ENCODE data around the gene MLH1. TPM values are rescaled to one million over a fixed set of nuclear protein-coding genes. Genes with fewer than 3 reads are reported as not detected.
"Not testable (repeated sequence)": the region's sequence is repeated elsewhere in the genome, so short reads cannot be mapped to it uniquely, and the experiment has no call there.

The MLH1 gene
- total RNA-seq, result 10 to 100 TPM; 34.6 to 36.1 TPM
- polyA plus RNA-seq, result 10 to 100 TPM; 17.1 to 24.4 (median 24.0) TPM
- total RNA-seq, result 49.0 to 84.3 (median 66.5) reads per million in 6 experiments

GRCh38 chr3:36993326-36994283, at the start of gene MLH1:
MLH1 (plus strand) TSS chr3:36993518; CDS start chr3:36993548, 30 bp downstream.
- DNase-seq, result peak; percentile 88 to 100 (median 99)
- POLR2A ChIA-PET, result interaction anchor here (0.7 to 2.9 kb wide), 14 partner anchors 11 to 1171 kb away, joined by 3 to 35 read pairs (median 4); partner anchors contain the start of genes OXSR1 and TRANK1
- H3K36me3 Mint-ChIP-seq, result peaks cover 12 to 42% (median 33%) of the 10 kb centered on the region in 3 donors
- H3K27me3 Mint-ChIP-seq, result no peaks in the 10 kb centered on the region
- no peak within 1 kb of the TSS for H3K4me3 Mint-ChIP-seq
- H3K9me3 Mint-ChIP-seq, result peaks cover 0 to 8% (median 0%) of the 10 kb centered on the region in 9 donors
- H3K4me1 Mint-ChIP-seq, result peaks cover 12 to 38% (median 25%) of the 10 kb centered on the region in 4 donors
- ATAC-seq, result peak; percentile 87
- no peak within 1 kb of the TSS for H3K27ac Mint-ChIP-seq

GRCh38 chr3:36943601-36944000, 49.7 kb upstream of the MLH1 start:
- Mint-ChIP-seq H3K27me3 (no peaks in the 10 kb centered on the region), H3K4me3 (peak overlapping the region; percentile 77 to 91 (median 82)), H3K27ac (peak overlapping the region in 9 of 10 donors; percentile 17 to 92 (median 85)), H3K36me3 (peaks cover 0 to 7% (median 0%) of the 10 kb centered on the region in 3 donors), H3K9me3 (peaks cover 0 to 22% (median 6%) of the 10 kb centered on the region in 9 donors), H3K4me1 (peaks cover 4 to 25% (median 18%) of the 10 kb centered on the region in 4 donors)
- ATAC-seq, result no peak
- no peak for DNase-seq
- POLR2A ChIA-PET, result interaction anchor here (0.6 to 3.4 kb wide), 11 partner anchors 8 to 87 kb away, joined by 3 to 35 read pairs (median 4); partner anchors contain the start of genes EPM2AIP1 and MLH1

GRCh38 chr3:36944012-36944640, 49.2 kb upstream of the MLH1 start:
- POLR2A ChIA-PET, result interaction anchor here (0.6 to 3.4 kb wide), 18 partner anchors 9 to 1459 kb away, joined by 3 to 35 read pairs (median 4); partner anchors contain the start of genes EPM2AIP1 and MLH1
- Mint-ChIP-seq H3K36me3 (peaks cover 0 to 9% (median 3%) of the 10 kb centered on the region in 3 donors), H3K4me1 (peaks cover 4 to 25% (median 18%) of the 10 kb centered on the region in 4 donors), H3K27me3 (no peaks in the 10 kb centered on the region), H3K9me3 (peaks cover 0 to 27% (median 9%) of the 10 kb centered on the region in 9 donors), H3K27ac (peak overlapping the region in 9 of 10 donors; percentile 17 to 92 (median 85)), H3K4me3 (peak overlapping the region; percentile 77 to 91 (median 82))
- peak; percentile 43 to 50 for ATAC-seq
- DNase-seq, result peak; percentile 7 to 64 (median 24)

GRCh38 chr3:36944641-36945270, 48.6 kb upstream of the MLH1 start, which contains the start of gene TRANK1:
TRANK1 (minus strand) TSS chr3:36945054; CDS start chr3:36944809, 245 bp downstream.
- Mint-ChIP-seq H3K4me1 (peaks cover 4 to 25% (median 18%) of the 10 kb centered on the region in 4 donors), H3K27me3 (no peaks in the 10 kb centered on the region), H3K4me3 (peak within 1 kb of the TSS; percentile 78 to 91 (median 88)), H3K9me3 (peaks cover 0 to 31% (median 10%) of the 10 kb centered on the region in 9 donors), H3K36me3 (peaks cover 0 to 10% (median 6%) of the 10 kb centered on the region in 3 donors), H3K27ac (peak within 1 kb of the TSS; percentile 60 to 93 (median 89))
- peak; percentile 88 to 92 for ATAC-seq
- POLR2A ChIA-PET, result interaction anchor here (0.6 to 3.4 kb wide), 16 partner anchors 10 to 1459 kb away, joined by 3 to 35 read pairs (median 4); partner anchors contain the start of genes EPM2AIP1 and MLH1
- DNase-seq, result peak; percentile 67 to 90 (median 78)

- peak in 1 of 2 donors; percentile 0 for ATAC-seq
- Mint-ChIP-seq H3K27me3 (no peaks in the 10 kb centered on the region), H3K9me3 (peaks cover 0 to 31% (median 10%) of the 10 kb centered on the region in 9 donors), H3K36me3 (peaks cover 0 to 9% (median 6%) of the 10 kb centered on the region in 3 donors), H3K4me1 (peaks cover 4 to 24% (median 17%) of the 10 kb centered on the region in 4 donors), H3K4me3 (peak overlapping the region; percentile 78 to 91 (median 88)), H3K27ac (peak overlapping the region in 9 of 10 donors; percentile 79 to 93 (median 89))
- POLR2A ChIA-PET, result interaction anchor here (0.9 to 3.4 kb wide), 12 partner anchors 11 to 69 kb away, joined by 3 to 35 read pairs (median 6); partner anchors contain the start of genes EPM2AIP1 and MLH1
- DNase-seq, result no peak
Measured at GRCh38 chr3:36945333-36945980, 47.9 kb upstream of the MLH1 start.

- peaks cover 0 to 10% (median 9%) of the 10 kb centered on the region in 4 donors for H3K4me1 Mint-ChIP-seq
- POLR2A ChIA-PET, result interaction anchor here (0.5 kb wide), 1 partner anchor 44 kb away, joined by 6 read pairs; no protein-coding TSS in a partner anchor
- not testable (repeated sequence) for DNase-seq, H3K27ac Mint-ChIP-seq, H3K4me3 Mint-ChIP-seq, H3K36me3 Mint-ChIP-seq, H3K27me3 Mint-ChIP-seq, ATAC-seq
- H3K9me3 Mint-ChIP-seq, result peaks cover 0 to 31% (median 10%) of the 10 kb centered on the region in 9 donors
Measured at GRCh38 chr3:36947814-36948213, 45.5 kb upstream of the MLH1 start.

GRCh38 chr3:36954452-36955134, 38.7 kb upstream of the MLH1 start:
- no peaks in the 10 kb centered on the region for H3K9me3 Mint-ChIP-seq
- peaks cover 0 to 10% (median 2%) of the 10 kb centered on the region in 4 donors for H3K4me1 Mint-ChIP-seq
- DNase-seq (no peak), ATAC-seq (no peak)
- POLR2A ChIA-PET, result no interaction called here
- H3K27ac Mint-ChIP-seq, result no peak overlapping the region
- H3K27me3 Mint-ChIP-seq, result no peaks in the 10 kb centered on the region
- no peaks in the 10 kb centered on the region for H3K36me3 Mint-ChIP-seq
- no peak overlapping the region for H3K4me3 Mint-ChIP-seq

- Mint-ChIP-seq H3K36me3 (no peaks in the 10 kb centered on the region), H3K4me1 (peaks cover 0 to 10% (median 2%) of the 10 kb centered on the region in 4 donors), H3K27me3 (no peaks in the 10 kb centered on the region), H3K9me3 (no peaks in the 10 kb centered on the region), H3K4me3 (no peak overlapping the region), H3K27ac (peak overlapping the region in 3 of 10 donors; percentile 13 to 58 (median 35))
- ATAC-seq (no peak), DNase-seq (no peak)
- POLR2A ChIA-PET, result interaction anchor here (1.5 kb wide), 1 partner anchor 11 kb away, joined by 6 read pairs; the partner anchor contains the start of gene TRANK1
Measured at GRCh38 chr3:36956155-36956554, 37.2 kb upstream of the MLH1 start.

- Mint-ChIP-seq H3K4me1 (peaks cover 0 to 10% (median 2%) of the 10 kb centered on the region in 4 donors), H3K27ac (peak overlapping the region in 2 of 10 donors; percentile 5 to 32), H3K27me3 (no peaks in the 10 kb centered on the region), H3K4me3 (no peak overlapping the region), H3K9me3 (no peaks in the 10 kb centered on the region), H3K36me3 (no peaks in the 10 kb centered on the region)
- POLR2A ChIA-PET, result interaction anchor here (1.5 kb wide), 2 partner anchors 12 to 89 kb away, joined by 4 to 6 read pairs; partner anchors contain the start of gene TRANK1
- DNase-seq (no peak), ATAC-seq (no peak)
Measured at GRCh38 chr3:36957063-36957462, 36.3 kb upstream of the MLH1 start.

- Mint-ChIP-seq H3K27me3 (no peaks in the 10 kb centered on the region), H3K4me3 (peak overlapping the region in 4 of 10 donors; percentile 10 to 38 (median 28)), H3K9me3 (no peaks in the 10 kb centered on the region), H3K4me1 (peaks cover 0 to 10% (median 2%) of the 10 kb centered on the region in 4 donors), H3K27ac (peak overlapping the region in 8 of 10 donors; percentile 10 to 86 (median 42)), H3K36me3 (no peaks in the 10 kb centered on the region)
- ATAC-seq (no peak), DNase-seq (no peak)
- POLR2A ChIA-PET, result interaction anchor here (0.9 to 1.5 kb wide), 6 partner anchors 14 to 90 kb away, joined by 3 to 7 read pairs (median 4); partner anchors contain the start of gene TRANK1
Measured at GRCh38 chr3:36957862-36958686, 35.2 kb upstream of the MLH1 start.

Data from naive thymus-derived CD8-positive, alpha-beta T cell (primary cell).